Measurements from ENCODE around the gene GMDS. TPM values are rescaled to one million over a fixed set of nuclear protein-coding genes. Genes with fewer than 3 reads are reported as not detected.

GMDS gene
- total and polyA plus RNA-seq, 2 of the 8 experiments (the other 6 are each of a cell fraction or from before 2014, with no cell fraction given), result 16.8 to 50.0 TPM

- Histone ChIP-seq H2AFZ (ENCODE audit: low read length) (no peak overlapping the region), H2BK12ac (ENCODE audit: low read depth, low read length) (no peak overlapping the region), H3K27me3 (replicated peaks in 1 of 4; ENCODE audit: control insufficient read depth in 3 of 4, extremely low read depth in 1 of 4, insufficient read depth in 3 of 4, low read length in 3 of 4) (no peaks in the 10 kb centered on the region), H3K23ac (ENCODE audit: insufficient read length) (no peak overlapping the region), H3K4me1 (replicated peaks in 1 of 4; ENCODE audit: control insufficient read depth in 3 of 4, insufficient read depth in 4 of 4, low read length in 3 of 4) (peaks cover 0 to 19% (median 6%) of the 10 kb centered on the region in 4 experiments; a peak in 5 of 7 replicates), H2BK15ac (ENCODE audit: low read length) (no peak overlapping the region), H3K9me3 (ENCODE audit: insufficient read depth in 2 of 2, low read depth in 1 of 2, low read length in 1 of 2) (no peaks in the 10 kb centered on the region), H4K5ac (ENCODE audit: insufficient read length, low read depth, low read length) (no peak overlapping the region), H2AK5ac (ENCODE audit: low read depth, low read length) (no peak overlapping the region), H3K9ac (replicated peaks in 1 of 4; ENCODE audit: extremely low read depth in 1 of 4, low read depth in 3 of 4, low read length in 3 of 4) (no peak overlapping the region), H3K36me3 (ENCODE audit: control insufficient read depth in 2 of 4, insufficient read depth in 4 of 4, low read length in 3 of 4) (no peaks in the 10 kb centered on the region), H4K20me1 (replicated peaks in 1 of 2; ENCODE audit: control insufficient read depth in 1 of 2, insufficient read depth in 2 of 2, low read length in 2 of 2) (no peaks in the 10 kb centered on the region), H4K8ac (ENCODE audit: extremely low read depth, insufficient read depth, low read length) (no peak overlapping the region; the same call in 1 of the 2 replicates), H3K4me3 (ENCODE audit: extremely low read depth in 1 of 4, insufficient read depth in 2 of 4, low read depth in 3 of 4, low read length in 4 of 4) (no peak overlapping the region), H3K14ac (ENCODE audit: insufficient read length) (no peak overlapping the region), H3K4ac (replicated peaks; ENCODE audit: insufficient read length, low read depth, low read length) (no peak overlapping the region), H3K27ac (ENCODE audit: low read depth, low read length) (no peak overlapping the region), H4K91ac (replicated peaks; ENCODE audit: insufficient read length, low read length) (no peak overlapping the region), H3K56ac (replicated peaks; ENCODE audit: insufficient read length, low read depth, low read length) (no peak overlapping the region), H3K18ac (ENCODE audit: extremely low read depth, low read length) (no peak overlapping the region), H2BK20ac (ENCODE audit: low read length) (no peak overlapping the region), H2BK5ac (ENCODE audit: low read depth, low read length) (no peak overlapping the region), H3K23me2 (ENCODE audit: low read depth, low read length) (no peaks in the 10 kb centered on the region; the same call in 1 of the 2 replicates), H3K79me2 (ENCODE audit: control insufficient read depth in 1 of 2, insufficient read depth in 2 of 2, low read length in 2 of 2) (no peaks in the 10 kb centered on the region), H3K79me1 (ENCODE audit: low read depth, low read length) (no peaks in the 10 kb centered on the region; the same call in 1 of the 2 replicates), H3K4me2 (ENCODE audit: insufficient read depth in 1 of 2, low read depth in 2 of 2, low read length in 2 of 2) (no peak overlapping the region), H2BK120ac (replicated peaks; ENCODE audit: low read depth, low read length) (no peak overlapping the region)
- FAIRE-seq (no peak), DNase-seq (ENCODE audit: low read depth in 1 of 2, low spot score in 2 of 2) (no peak)
- ChIA-PET POLR2A (ENCODE audit: partially characterized antibody) (no interaction called here), CTCF (ENCODE audit: partially characterized antibody) (interaction anchor here (0.8 to 1.9 kb wide), 4 partner anchors 10 to 468 kb away, joined by 3 to 8 read pairs (median 4); no protein-coding TSS in a partner anchor)
- 81% methylated on average over 1 of the region's 1 CpG; no CpG with 5 or more reads in 1 of the 2 experiments for WGBS, 2 experiments (ENCODE audit: extremely low coverage in 1 of 2, insufficient coverage in 1 of 2, insufficient read length in 1 of 2, insufficient replicate concordance in 2 of 2, low coverage in 1 of 2, low lambda C conversion rate in 2 of 2, missing lambda C conversion rate in 1 of 2)
Observed at GRCh38 chr6:1906014-1906413, 339.4 kb downstream of the GMDS start.
